ENCODE results near the gene GUCY2D.

GUCY2D gene

DNA sequence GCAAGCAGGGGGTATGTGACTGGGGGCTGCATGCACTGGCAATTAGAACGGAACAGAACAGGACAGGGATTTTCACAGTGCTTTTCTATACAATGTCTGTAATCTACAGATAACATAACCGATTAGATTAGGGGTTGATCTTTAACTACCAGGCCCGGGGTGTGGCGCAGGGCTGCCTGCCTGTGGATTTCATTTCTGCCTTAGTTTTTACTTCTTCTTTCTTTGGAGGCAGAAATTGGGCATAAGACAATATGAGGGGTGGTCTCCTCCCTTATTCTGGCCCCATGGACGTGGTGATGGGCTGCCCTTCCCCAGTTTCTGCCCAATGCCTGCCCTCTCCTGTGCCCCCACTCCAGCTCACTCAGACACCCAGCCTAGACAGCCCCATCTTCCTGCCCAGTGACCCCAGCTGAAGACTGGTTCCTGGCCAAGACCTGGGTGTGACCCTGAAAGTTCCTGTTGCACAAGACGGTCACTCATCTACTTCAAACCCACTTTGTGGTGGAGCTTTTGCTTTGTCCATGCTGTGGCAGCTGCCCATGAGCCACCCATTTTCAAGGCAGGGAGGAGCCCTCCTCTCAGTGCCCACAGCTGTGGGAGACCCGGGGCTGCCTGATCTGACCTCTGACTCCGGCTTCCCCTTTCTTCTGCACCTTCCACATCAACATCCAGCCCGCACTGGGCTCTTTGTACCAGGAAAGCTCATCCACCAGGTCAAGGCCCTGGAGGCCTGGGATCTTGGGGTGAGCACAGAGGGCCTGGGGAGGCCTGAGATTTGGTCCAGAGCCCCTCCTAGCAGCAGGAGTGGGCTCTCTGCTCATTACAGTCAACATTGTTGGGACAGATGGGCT lies 66.5 kb downstream of the GUCY2D start:
- DNase-seq, result peak; percentile 84

- DNase-seq, result no peak
Measured at GRCh38 chr17:8069587-8069860, 67.1 kb downstream of the GUCY2D start.
